H9 (cell line): ENCODE data around the gene GPX2. TPM values are rescaled to one million over a fixed set of nuclear protein-coding genes. Genes with fewer than 3 reads are reported as not detected.

ENCODE experiments used
- DNase-seq: peaks from one replicate; pipeline ENCODE4 v3.0.0-alpha.2; 2017
- H2AFZ ChIP-seq: one replicate; pipeline ENCODE4 v1.6.1; 2013; ENCODE audit warnings: mild to moderate bottlenecking, low read length, control low read depth, moderate library complexity
- H2AK5ac ChIP-seq: 2 replicates; pipeline ENCODE4 v1.6.1; 2013; ENCODE audit warnings: low read length, control low read depth, mixed read lengths; ENCODE audit not compliant: insufficient read length
- H2BK120ac ChIP-seq: one replicate; pipeline ENCODE4 v1.6.1; 2013; ENCODE audit warnings: low read depth, mild to moderate bottlenecking, low read length, control low read depth, inconsistent platforms; ENCODE audit not compliant: poor library complexity, severe bottlenecking
- H2BK12ac ChIP-seq: 2 replicates; pipeline ENCODE4 v1.6.1; 2013; ENCODE audit warnings: low read length, control low read depth, mixed read lengths, low read depth; ENCODE audit not compliant: insufficient read length
- H2BK15ac ChIP-seq: 2 replicates; pipeline ENCODE4 v1.6.1; 2013; ENCODE audit warnings: low read depth, low read length, control low read depth
- H2BK20ac ChIP-seq: one replicate; pipeline ENCODE4 v1.6.1; 2013; ENCODE audit warnings: low read depth, mild to moderate bottlenecking, low read length, control low read depth, inconsistent platforms; ENCODE audit not compliant: poor library complexity, severe bottlenecking
- H2BK5ac ChIP-seq: 2 replicates; pipeline ENCODE4 v1.6.1; 2013; ENCODE audit warnings: low read length, control low read depth, mixed read lengths; ENCODE audit not compliant: insufficient read length
- H3K14ac ChIP-seq: 2 replicates; pipeline ENCODE4 v1.6.1; 2013; ENCODE audit warnings: low read length, control low read depth; ENCODE audit not compliant: insufficient read depth
- H3K18ac ChIP-seq: 2 replicates; pipeline ENCODE4 v1.6.1; 2013; ENCODE audit warnings: low read depth, mild to moderate bottlenecking, mixed read lengths, low read length, control low read depth; ENCODE audit not compliant: insufficient read length
- H3K23ac ChIP-seq: 2 replicates; pipeline ENCODE4 v1.6.1; 2013; ENCODE audit warnings: low read length, control low read depth, mixed read lengths, low read depth; ENCODE audit not compliant: insufficient read length
- H3K23me2 ChIP-seq: 2 replicates; pipeline ENCODE4 v1.6.1; 2013; ENCODE audit warnings: low read depth, mild to moderate bottlenecking, mixed read lengths, low read length, control low read depth; ENCODE audit not compliant: insufficient read length, poor library complexity, severe bottlenecking
- H3K27ac ChIP-seq: 2 replicates; pipeline ENCODE4 v1.5.1; 2013; ENCODE audit warnings: low read length, control low read depth, mixed read lengths, low read depth; ENCODE audit not compliant: insufficient read length
- H3K27me3 ChIP-seq: 2 replicates; pipeline ENCODE4 v1.6.1; 2013; ENCODE audit warnings: low read length, control low read depth, inconsistent platforms; ENCODE audit not compliant: insufficient read depth
- H3K4ac ChIP-seq: 2 replicates; pipeline ENCODE4 v1.6.1; 2013; ENCODE audit warnings: low read depth, mild to moderate bottlenecking, control low read depth, inconsistent platforms, low read length, moderate library complexity
- H3K4me1 ChIP-seq: 2 replicates; pipeline ENCODE4 v1.6.1; 2013; ENCODE audit warnings: low read length, control low read depth, inconsistent platforms; ENCODE audit not compliant: insufficient read depth
- H3K4me2 ChIP-seq: 2 replicates; pipeline ENCODE4 v1.6.1; 2013; ENCODE audit warnings: low read length, control low read depth, mixed read lengths; ENCODE audit not compliant: insufficient read length, insufficient read depth
- H3K56ac ChIP-seq: 2 replicates; pipeline ENCODE4 v1.6.1; 2013; ENCODE audit warnings: low read depth, mild to moderate bottlenecking, mixed read lengths, low read length, control low read depth; ENCODE audit not compliant: insufficient read length
- H3K79me1 ChIP-seq: 2 replicates; pipeline ENCODE4 v1.6.1; 2013; ENCODE audit warnings: low read depth, mild to moderate bottlenecking, moderate library complexity, low read length, control low read depth, inconsistent platforms; ENCODE audit not compliant: insufficient read depth, poor library complexity, severe bottlenecking
- H3K79me2 ChIP-seq: 2 replicates; pipeline ENCODE4 v1.6.1; 2013; ENCODE audit warnings: low read length, control low read depth, inconsistent platforms; ENCODE audit not compliant: insufficient read depth
- H3K9ac ChIP-seq: 2 replicates; pipeline ENCODE4 v1.6.1; 2013; ENCODE audit warnings: low read length, control low read depth, mixed read lengths; ENCODE audit not compliant: insufficient read length; ENCODE audit errors: extremely low read depth
- H3K9me3 ChIP-seq: one replicate; pipeline ENCODE4 v1.6.1; 2013; ENCODE audit warnings: low read depth, low read length, inconsistent platforms; ENCODE audit not compliant: control insufficient read depth
- H3T11ph ChIP-seq: one replicate; pipeline ENCODE4 v1.6.1; 2013; ENCODE audit warnings: mild to moderate bottlenecking, low read length, control low read depth, inconsistent platforms
- H4K20me1 ChIP-seq: one replicate; pipeline ENCODE4 v1.6.1; 2013; ENCODE audit not compliant: control insufficient read depth, insufficient read length, insufficient read depth
- H4K5ac ChIP-seq: 2 replicates; pipeline ENCODE4 v1.6.1; 2013; ENCODE audit warnings: low read depth, mild to moderate bottlenecking, mixed read lengths, low read length, control low read depth; ENCODE audit not compliant: insufficient read length
- H4K8ac ChIP-seq: replicated peaks from 2 replicates; pipeline ENCODE4 v1.6.1; 2013; ENCODE audit warnings: low read length, control low read depth, mixed read lengths, low read depth; ENCODE audit not compliant: insufficient read length
- H4K91ac ChIP-seq: 2 replicates; pipeline ENCODE4 v1.6.1; 2013; ENCODE audit warnings: low read depth, mild to moderate bottlenecking, moderate library complexity, mixed read lengths, low read length, control low read depth; ENCODE audit not compliant: insufficient read length
- H3K27ac Mint-ChIP-seq, 3 experiments: 2 replicates in 2 of 3; 3 replicates in 1 of 3; pipeline ENCODE4 v1.8.0; 2020 to 2021; ENCODE audit warnings: mixed read lengths in 3 of 3, mild to moderate bottlenecking in 1 of 3, moderate library complexity in 1 of 3
- H3K27me3 Mint-ChIP-seq: 2 replicates; pipeline ENCODE4 v1.8.0; 2021; ENCODE audit warnings: low read depth, mild to moderate bottlenecking, moderate library complexity, mixed read lengths
- H3K36me3 Mint-ChIP-seq, 3 experiments: 2 replicates in 2 of 3; 3 replicates in 1 of 3; pipeline ENCODE4 v1.8.0; 2020 to 2021; ENCODE audit warnings: low read depth in 3 of 3, mixed read lengths in 3 of 3; ENCODE audit not compliant: insufficient read depth in 1 of 3
- H3K4me1 Mint-ChIP-seq, 2 experiments: 2 replicates each; pipeline ENCODE4 v1.8.0; 2020; ENCODE audit warnings: mixed read lengths in 2 of 2
- H3K4me3 Mint-ChIP-seq, 2 experiments: 2 replicates in 1 of 2; 3 replicates in 1 of 2; pipeline ENCODE4 v1.8.0; 2020 to 2021; ENCODE audit warnings: mild to moderate bottlenecking in 2 of 2, mixed read lengths in 2 of 2, moderate library complexity in 1 of 2
- H3K9me3 Mint-ChIP-seq, 2 experiments: 2 replicates in 1 of 2; 3 replicates in 1 of 2; pipeline ENCODE4 v1.8.0; 2020; ENCODE audit warnings: mild to moderate bottlenecking in 2 of 2, mixed read lengths in 2 of 2, moderate library complexity in 1 of 2
- WGBS: extraction: QIAGEN DNeasy Blood & Tissue Kit; methylation state at CpG from one replicate; pipeline ENCODE4 v1.1.7; 2013; ENCODE audit warnings: missing lambda C conversion rate, low lambda C conversion rate, mixed read lengths; ENCODE audit not compliant: insufficient read length; ENCODE audit errors: extremely low coverage; 5-methylcytosine and 5-hydroxymethylcytosine counted together
- total RNA-seq: library from RNA; stranded (reverse); gene quantifications from 2 replicates; pipeline ENCODE4 v1.2.1, GENCODE V29; 2021
- TF ChIP-seq, protein P1 (sequence below): fragments of 200-600 bp; sonication (generic); conservative IDR thresholded peaks from 3 replicates; pipeline ENCODE4 v1.8.0; 2021; ENCODE audit warnings: antibody characterized with exemption, mild to moderate bottlenecking

The GPX2 gene
- total RNA-seq, 1 experiment from 2014 or later = 0.79 TPM

DNA sequence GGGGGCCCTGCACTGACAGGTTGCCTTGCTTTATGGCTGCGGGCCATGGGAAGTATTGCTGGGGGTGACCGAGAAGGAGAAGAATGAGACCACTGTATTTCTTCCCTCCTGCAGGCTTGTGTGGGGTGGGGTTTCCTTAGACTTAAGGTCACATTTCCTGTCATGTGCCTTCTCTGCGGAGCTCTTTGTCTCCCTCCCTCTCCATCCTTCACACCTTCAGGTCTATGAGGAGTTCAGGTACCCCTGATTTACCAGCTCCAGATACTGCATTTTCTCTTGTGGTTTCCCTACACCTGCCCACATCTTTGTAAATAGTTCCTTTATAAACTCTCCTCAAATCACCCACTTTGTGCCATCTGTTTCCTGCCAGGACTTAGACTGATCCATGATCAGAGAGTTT, 47.8 kb upstream of the GPX2 start:
- no peak overlapping the region for H3K18ac ChIP-seq
- H3K4me1 Mint-ChIP-seq = peaks cover 4 to 15% of the 10 kb centered on the region in 2 experiments; a peak in 3 of 4 replicates
- H3K27me3 Mint-ChIP-seq = peaks cover 10% of the 10 kb centered on the region
- no peak overlapping the region for H3T11ph ChIP-seq
- H4K20me1 ChIP-seq = no peaks in the 10 kb centered on the region
- no peak overlapping the region for H2BK20ac ChIP-seq
- H3K27me3 ChIP-seq = no peaks in the 10 kb centered on the region
- peaks cover 0 to 3% (median 0%) of the 10 kb centered on the region in 3 experiments; a peak in 3 of 7 replicates for H3K36me3 Mint-ChIP-seq
- no peak overlapping the region for H3K4me3 Mint-ChIP-seq
- H3K79me1 ChIP-seq = no peaks in the 10 kb centered on the region
- H2BK15ac ChIP-seq = no peak overlapping the region
- no peak overlapping the region for H2BK120ac ChIP-seq
- H2AK5ac ChIP-seq = no peak overlapping the region
- H4K8ac ChIP-seq = no peak overlapping the region
- no peaks in the 10 kb centered on the region for H3K9me3 ChIP-seq
- TF ChIP-seq, protein P1, sequence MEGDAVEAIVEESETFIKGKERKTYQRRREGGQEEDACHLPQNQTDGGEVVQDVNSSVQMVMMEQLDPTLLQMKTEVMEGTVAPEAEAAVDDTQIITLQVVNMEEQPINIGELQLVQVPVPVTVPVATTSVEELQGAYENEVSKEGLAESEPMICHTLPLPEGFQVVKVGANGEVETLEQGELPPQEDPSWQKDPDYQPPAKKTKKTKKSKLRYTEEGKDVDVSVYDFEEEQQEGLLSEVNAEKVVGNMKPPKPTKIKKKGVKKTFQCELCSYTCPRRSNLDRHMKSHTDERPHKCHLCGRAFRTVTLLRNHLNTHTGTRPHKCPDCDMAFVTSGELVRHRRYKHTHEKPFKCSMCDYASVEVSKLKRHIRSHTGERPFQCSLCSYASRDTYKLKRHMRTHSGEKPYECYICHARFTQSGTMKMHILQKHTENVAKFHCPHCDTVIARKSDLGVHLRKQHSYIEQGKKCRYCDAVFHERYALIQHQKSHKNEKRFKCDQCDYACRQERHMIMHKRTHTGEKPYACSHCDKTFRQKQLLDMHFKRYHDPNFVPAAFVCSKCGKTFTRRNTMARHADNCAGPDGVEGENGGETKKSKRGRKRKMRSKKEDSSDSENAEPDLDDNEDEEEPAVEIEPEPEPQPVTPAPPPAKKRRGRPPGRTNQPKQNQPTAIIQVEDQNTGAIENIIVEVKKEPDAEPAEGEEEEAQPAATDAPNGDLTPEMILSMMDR = no peak
- no peaks in the 10 kb centered on the region for H3K9me3 Mint-ChIP-seq
- no peak overlapping the region for H3K56ac ChIP-seq
- H3K4me2 ChIP-seq = no peak overlapping the region
- H3K23ac ChIP-seq = no peak overlapping the region
- H3K27ac ChIP-seq = no peak overlapping the region
- no peaks in the 10 kb centered on the region for H3K23me2 ChIP-seq
- H2BK5ac ChIP-seq = no peak overlapping the region
- H3K4me1 ChIP-seq = 0 out of 2 replicates have a peak, but pooled peaks cover 2% of the 10 kb centered on the region
- no peak overlapping the region for H3K9ac ChIP-seq
- H4K5ac ChIP-seq = no peak overlapping the region
- no peak overlapping the region for H2BK12ac ChIP-seq
- H4K91ac ChIP-seq = no peak overlapping the region
- H2AFZ ChIP-seq = no peak overlapping the region
- peak overlapping the region in 1 of 3 experiments; percentile 5; a peak in 1 of 7 replicates for H3K27ac Mint-ChIP-seq
- no peak overlapping the region for H3K4ac ChIP-seq
- no peak for DNase-seq
- H3K14ac ChIP-seq = no peak overlapping the region
- H3K79me2 ChIP-seq = no peaks in the 10 kb centered on the region
- no CpG with 5 or more reads among the region's 3 CpGs for WGBS
